Measurements from ENCODE around the gene GRIK3. TPM values are rescaled to one million over a fixed set of nuclear protein-coding genes. Genes with fewer than 3 reads are reported as not detected.

GRIK3 gene
- total and polyA plus RNA-seq, 4 donors, result 0.68 to 1.6 TPM; not detected in 2

DNA sequence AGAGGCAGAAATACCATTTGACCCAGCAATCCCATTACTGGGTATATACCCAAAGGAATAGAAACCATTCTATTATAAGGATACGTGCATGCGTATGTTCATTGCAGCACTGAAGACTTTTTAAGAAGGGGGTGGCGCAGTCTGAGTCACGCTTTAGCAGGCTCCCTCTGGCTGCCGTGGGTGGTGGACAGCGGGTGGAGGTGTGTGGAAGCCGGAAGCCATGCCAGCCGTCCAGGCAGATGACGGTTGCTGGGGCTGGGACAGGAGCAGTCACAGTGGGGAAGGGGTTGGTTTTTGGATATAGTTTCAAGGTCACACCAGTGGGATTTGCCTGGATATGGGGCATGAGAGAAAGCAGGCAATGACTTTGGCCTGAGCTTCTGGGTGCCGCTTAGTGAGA is 270.5 kb downstream of the GRIK3 start:
- no peak overlapping the region for H3K27ac ChIP-seq (ENCODE audit: low read depth in 1 of 2, low read length in 2 of 2)
- H3K4me1 ChIP-seq (ENCODE audit: control insufficient read depth in 1 of 2, insufficient read depth in 2 of 2, low read length in 2 of 2), result no peaks in the 10 kb centered on the region
- no peaks in the 10 kb centered on the region for H3K27me3 ChIP-seq (ENCODE audit: control insufficient read depth in 1 of 2, insufficient read depth in 2 of 2, low read length in 1 of 2)
- intact Hi-C loops (cut with DNase I), result no loop called here
- no peak for DNase-seq
- 86 to 87% methylated on average over 10 of the region's 10 CpGs for WGBS, 2 donors
- no peak overlapping the region for H3K4me3 ChIP-seq (ENCODE audit: low read length in 2 of 2)
- no peak for ATAC-seq (ENCODE audit: low FRiP score)
- H3K36me3 ChIP-seq (ENCODE audit: control insufficient read depth in 1 of 2, insufficient read depth in 2 of 2, low read length in 1 of 2), result no peaks in the 10 kb centered on the region
- H3K9me3 ChIP-seq (ENCODE audit: control insufficient read depth, low read length), result peaks cover 10% of the 10 kb centered on the region

DNA sequence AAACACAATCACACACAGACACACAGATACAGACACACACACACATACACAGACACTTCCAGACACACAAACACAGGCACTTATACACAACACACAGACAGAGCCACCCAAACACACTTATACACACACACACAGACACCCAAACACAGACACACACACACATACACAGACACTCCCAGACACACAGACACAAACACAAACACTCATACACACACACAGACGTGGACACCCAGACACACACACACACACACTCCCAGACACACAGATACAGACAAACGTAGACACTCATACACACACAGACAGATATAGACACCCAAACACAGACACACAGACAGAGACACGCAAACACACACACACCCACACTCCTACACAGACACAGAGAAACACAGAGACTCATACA is 272.1 kb downstream of the GRIK3 start:
- Histone ChIP-seq H3K9me3 (ENCODE audit: control insufficient read depth, low read length) (peaks cover 12% of the 10 kb centered on the region), H3K27ac (ENCODE audit: low read depth in 1 of 2, low read length in 2 of 2) (no peak overlapping the region), H3K4me1 (ENCODE audit: control insufficient read depth in 1 of 2, insufficient read depth in 2 of 2, low read length in 2 of 2) (no peaks in the 10 kb centered on the region), H3K4me3 (ENCODE audit: low read length in 2 of 2) (no peak overlapping the region), H3K27me3 (ENCODE audit: control insufficient read depth in 1 of 2, insufficient read depth in 2 of 2, low read length in 1 of 2) (no peaks in the 10 kb centered on the region), H3K36me3 (ENCODE audit: control insufficient read depth in 1 of 2, insufficient read depth in 2 of 2, low read length in 1 of 2) (no peaks in the 10 kb centered on the region)
- 61 to 65% methylated on average over 3 of the region's 3 CpGs for WGBS, 2 donors
- DNase-seq, result no peak
- intact Hi-C loops (cut with DNase I), result no loop called here
- ATAC-seq (ENCODE audit: low FRiP score), result no peak

DNA sequence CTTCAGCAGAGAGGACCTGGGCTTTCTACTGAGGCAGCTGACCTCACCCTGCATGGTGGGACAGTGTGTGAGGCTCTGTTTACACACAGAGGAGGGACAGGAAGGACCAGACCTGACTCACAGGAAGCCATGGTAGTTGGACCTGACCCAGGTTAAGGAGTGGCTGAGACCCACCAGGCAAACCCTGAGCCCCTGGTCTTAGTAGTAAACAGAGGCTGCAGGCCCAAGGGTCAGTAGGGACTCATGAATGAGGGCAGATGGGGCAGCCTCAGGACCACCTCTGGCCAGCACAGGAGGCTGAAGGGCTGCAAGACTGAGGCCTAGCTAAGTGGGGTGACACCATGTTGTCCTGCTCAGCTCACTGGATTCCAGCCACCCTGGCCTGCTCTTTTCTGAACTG is 273.2 kb downstream of the GRIK3 start:
- H3K27ac ChIP-seq (ENCODE audit: low read depth in 1 of 2, low read length in 2 of 2), result no peak overlapping the region
- H3K36me3 ChIP-seq (ENCODE audit: control insufficient read depth in 1 of 2, insufficient read depth in 2 of 2, low read length in 1 of 2), result no peaks in the 10 kb centered on the region
- no peak for ATAC-seq (ENCODE audit: low FRiP score)
- H3K27me3 ChIP-seq (ENCODE audit: control insufficient read depth in 1 of 2, insufficient read depth in 2 of 2, low read length in 1 of 2), result no peaks in the 10 kb centered on the region
- peak in 1 of 2 donors; percentile 39 for DNase-seq
- no peaks in the 10 kb centered on the region for H3K4me1 ChIP-seq (ENCODE audit: control insufficient read depth in 1 of 2, insufficient read depth in 2 of 2, low read length in 2 of 2)
- intact Hi-C loops (cut with DNase I), result no loop called here
- no peak overlapping the region for H3K4me3 ChIP-seq (ENCODE audit: low read length in 2 of 2)
- peaks cover 12% of the 10 kb centered on the region for H3K9me3 ChIP-seq (ENCODE audit: control insufficient read depth, low read length)

DNA sequence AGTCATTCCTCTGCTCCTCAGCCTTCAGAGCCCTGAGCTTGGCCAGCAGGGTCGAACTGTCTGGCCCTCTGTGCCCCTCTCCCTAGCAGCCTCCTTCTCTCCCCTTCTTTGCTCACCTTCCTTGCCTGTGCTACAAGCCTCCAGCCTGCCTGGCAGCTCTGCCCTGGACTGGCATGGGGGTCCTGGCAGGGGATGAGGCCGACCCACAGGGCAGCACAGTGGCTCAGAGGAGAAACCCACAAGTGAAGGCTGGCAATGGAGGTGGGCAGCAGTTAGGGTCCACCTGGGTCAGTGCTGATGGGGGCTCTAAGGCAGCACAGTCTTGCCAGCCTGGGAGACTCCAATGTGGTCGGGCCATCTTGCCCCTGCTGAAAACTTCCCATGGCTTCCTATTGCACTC is 274.2 kb downstream of the GRIK3 start:
- Histone ChIP-seq H3K27me3 (ENCODE audit: control insufficient read depth in 1 of 2, insufficient read depth in 2 of 2, low read length in 1 of 2) (no peaks in the 10 kb centered on the region), H3K9me3 (ENCODE audit: control insufficient read depth, low read length) (peaks cover 12% of the 10 kb centered on the region), H3K27ac (ENCODE audit: low read depth in 1 of 2, low read length in 2 of 2) (no peak overlapping the region), H3K4me1 (ENCODE audit: control insufficient read depth in 1 of 2, insufficient read depth in 2 of 2, low read length in 2 of 2) (no peaks in the 10 kb centered on the region), H3K4me3 (ENCODE audit: low read length in 2 of 2) (no peak overlapping the region), H3K36me3 (ENCODE audit: control insufficient read depth in 1 of 2, insufficient read depth in 2 of 2, low read length in 1 of 2) (no peaks in the 10 kb centered on the region)
- DNase-seq (peak in 1 of 2 donors; percentile 52), ATAC-seq (ENCODE audit: low FRiP score) (no peak)
- WGBS, 2 donors, result 58 to 59% methylated on average over 3 of the region's 3 CpGs
- intact Hi-C loops (cut with DNase I), result no loop called here

DNA sequence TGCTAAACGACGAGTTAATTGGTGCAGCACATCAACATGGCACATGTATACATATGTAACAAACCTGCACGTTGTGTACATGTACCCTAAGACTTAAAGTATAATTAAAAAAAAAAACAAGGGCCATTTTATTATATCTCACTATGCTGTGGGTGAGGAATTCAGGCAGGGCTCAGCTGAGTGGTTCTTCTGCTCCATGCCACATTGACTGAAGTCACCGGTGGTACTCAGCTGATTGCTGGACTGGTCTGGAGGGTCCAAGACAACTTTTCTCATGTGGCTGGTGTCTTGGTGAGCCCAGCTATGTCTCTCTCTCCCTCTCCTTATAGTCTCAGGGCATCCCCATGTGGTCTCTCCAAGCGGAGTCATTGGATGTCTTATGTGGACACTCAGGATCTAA is 275.0 kb downstream of the GRIK3 start:
- DNase-seq (no peak), ATAC-seq (ENCODE audit: low FRiP score) (no peak)
- Histone ChIP-seq H3K4me3 (ENCODE audit: low read length in 2 of 2) (no peak overlapping the region), H3K27me3 (ENCODE audit: control insufficient read depth in 1 of 2, insufficient read depth in 2 of 2, low read length in 1 of 2) (no peaks in the 10 kb centered on the region), H3K36me3 (ENCODE audit: control insufficient read depth in 1 of 2, insufficient read depth in 2 of 2, low read length in 1 of 2) (no peaks in the 10 kb centered on the region), H3K9me3 (ENCODE audit: control insufficient read depth, low read length) (peaks cover 12% of the 10 kb centered on the region), H3K27ac (ENCODE audit: low read depth in 1 of 2, low read length in 2 of 2) (no peak overlapping the region), H3K4me1 (ENCODE audit: control insufficient read depth in 1 of 2, insufficient read depth in 2 of 2, low read length in 2 of 2) (no peaks in the 10 kb centered on the region)
- 90 to 95% methylated on average over 5 of the region's 5 CpGs for WGBS, 2 donors
- intact Hi-C loops (cut with DNase I), result no loop called here

DNA sequence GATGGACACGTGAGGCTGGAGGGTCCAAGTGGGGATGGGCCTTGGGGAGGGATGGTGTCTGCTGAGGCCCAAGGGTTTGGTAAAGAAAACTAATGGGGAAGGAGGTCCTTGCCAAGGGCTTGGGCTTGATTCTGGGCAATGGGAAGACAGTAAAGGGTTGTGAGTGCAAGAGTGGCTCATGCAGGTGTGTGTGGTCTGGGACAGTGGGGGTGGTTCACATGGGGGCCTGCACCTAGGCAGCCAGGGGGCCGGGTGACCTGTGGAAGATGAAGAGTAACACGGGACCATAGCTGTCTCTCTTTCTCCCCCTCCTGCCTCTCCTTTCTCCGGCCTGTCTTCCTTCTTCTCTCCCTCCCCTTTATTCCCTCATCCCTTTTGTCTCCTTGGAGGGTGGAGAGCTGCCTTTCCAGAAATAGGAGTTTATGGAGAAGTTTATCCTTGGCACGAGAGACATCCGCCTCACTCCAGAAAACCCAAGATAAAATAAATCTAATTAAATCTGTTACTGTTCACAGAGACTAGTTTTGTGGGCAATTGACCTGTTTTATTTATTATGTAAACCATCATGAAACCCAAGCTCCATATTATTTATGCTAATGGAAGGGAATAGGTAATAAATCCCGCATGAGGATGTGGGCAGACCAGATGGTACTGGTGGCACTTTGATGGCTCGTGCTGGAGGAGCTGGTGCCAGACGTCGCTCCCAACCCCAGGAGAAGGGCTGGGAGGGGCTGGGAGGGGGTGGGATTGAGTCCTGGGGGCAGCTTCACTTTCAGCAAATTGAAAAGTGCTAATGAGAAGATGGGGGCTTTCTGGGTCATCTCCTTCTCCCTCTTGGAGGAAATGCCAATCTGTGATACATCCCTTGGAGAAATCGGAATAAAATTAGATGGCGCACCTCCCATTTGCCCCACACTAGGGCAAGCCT is 278.7 kb downstream of the GRIK3 start:
- Histone ChIP-seq H3K27ac (ENCODE audit: low read depth in 1 of 2, low read length in 2 of 2) (no peak overlapping the region), H3K27me3 (ENCODE audit: control insufficient read depth in 1 of 2, insufficient read depth in 2 of 2, low read length in 1 of 2) (no peaks in the 10 kb centered on the region), H3K36me3 (ENCODE audit: control insufficient read depth in 1 of 2, insufficient read depth in 2 of 2, low read length in 1 of 2) (no peaks in the 10 kb centered on the region), H3K9me3 (ENCODE audit: control insufficient read depth, low read length) (peaks cover 10% of the 10 kb centered on the region), H3K4me1 (ENCODE audit: control insufficient read depth in 1 of 2, insufficient read depth in 2 of 2, low read length in 2 of 2) (no peaks in the 10 kb centered on the region), H3K4me3 (ENCODE audit: low read length in 2 of 2) (no peak overlapping the region)
- WGBS, 2 donors, result 70 to 72% methylated on average over 12 of the region's 12 CpGs
- ATAC-seq (ENCODE audit: low FRiP score), result no peak
- intact Hi-C loops (cut with DNase I), result no loop called here
- DNase-seq, result peak in 1 of 2 donors; percentile 40

DNA sequence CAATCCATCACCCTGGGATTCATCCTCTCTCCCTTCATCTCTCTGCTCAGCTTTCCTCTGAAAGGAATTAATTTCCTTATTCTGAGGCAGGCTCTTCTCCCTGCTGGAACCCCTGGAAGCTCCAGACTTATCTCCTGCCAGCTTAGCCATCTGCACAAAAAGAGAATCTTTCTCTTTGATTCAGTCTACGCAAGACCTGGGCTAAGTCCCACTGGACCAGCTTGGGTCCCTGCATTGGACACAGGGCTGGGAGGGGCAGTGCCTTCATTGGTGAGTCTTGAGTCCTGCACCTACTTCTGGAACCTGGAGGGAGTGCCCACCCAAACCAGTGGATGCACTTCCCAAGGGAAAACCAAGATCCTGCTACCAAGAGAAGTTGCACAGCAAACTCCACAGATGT is 279.9 kb downstream of the GRIK3 start:
- 73 to 90% methylated on average over 1 of the region's 1 CpG for WGBS, 2 donors
- intact Hi-C loops (cut with DNase I), result no loop called here
- no peak overlapping the region for H3K4me3 ChIP-seq (ENCODE audit: low read length in 2 of 2)
- no peaks in the 10 kb centered on the region for H3K27me3 ChIP-seq (ENCODE audit: control insufficient read depth in 1 of 2, insufficient read depth in 2 of 2, low read length in 1 of 2)
- H3K27ac ChIP-seq (ENCODE audit: low read depth in 1 of 2, low read length in 2 of 2), result no peak overlapping the region
- peak in 1 of 2 donors; percentile 41 for DNase-seq
- no peak for ATAC-seq (ENCODE audit: low FRiP score)
- no peaks in the 10 kb centered on the region for H3K4me1 ChIP-seq (ENCODE audit: control insufficient read depth in 1 of 2, insufficient read depth in 2 of 2, low read length in 2 of 2)
- peaks cover 1% of the 10 kb centered on the region for H3K9me3 ChIP-seq (ENCODE audit: control insufficient read depth, low read length)
- H3K36me3 ChIP-seq (ENCODE audit: control insufficient read depth in 1 of 2, insufficient read depth in 2 of 2, low read length in 1 of 2), result no peaks in the 10 kb centered on the region

DNA sequence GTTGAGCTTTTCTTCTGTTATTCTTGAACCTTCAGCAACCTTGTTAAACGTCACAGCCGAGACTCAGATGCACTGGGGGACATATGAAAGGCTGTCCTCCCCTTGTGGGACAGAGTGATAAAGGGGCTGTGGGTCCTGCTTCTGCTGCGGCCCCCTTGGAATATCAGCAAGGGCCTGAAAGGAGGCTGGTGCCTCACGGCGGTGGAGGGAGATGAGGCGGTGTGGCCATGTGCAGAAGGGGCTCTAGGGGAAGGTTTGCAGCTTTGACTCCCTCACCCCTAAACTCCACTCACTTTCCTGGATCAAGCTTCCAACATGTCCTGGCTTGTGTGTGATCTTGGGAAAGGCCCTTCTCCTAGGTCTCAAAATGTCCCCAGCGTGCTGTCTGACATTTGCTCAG is 280.9 kb downstream of the GRIK3 start:
- DNase-seq, result peak in 1 of 2 donors; percentile 19
- H3K27me3 ChIP-seq (ENCODE audit: control insufficient read depth in 1 of 2, insufficient read depth in 2 of 2, low read length in 1 of 2), result no peaks in the 10 kb centered on the region
- no peaks in the 10 kb centered on the region for H3K36me3 ChIP-seq (ENCODE audit: control insufficient read depth in 1 of 2, insufficient read depth in 2 of 2, low read length in 1 of 2)
- H3K9me3 ChIP-seq (ENCODE audit: control insufficient read depth, low read length), result peaks cover 1% of the 10 kb centered on the region
- no peaks in the 10 kb centered on the region for H3K4me1 ChIP-seq (ENCODE audit: control insufficient read depth in 1 of 2, insufficient read depth in 2 of 2, low read length in 2 of 2)
- no peak overlapping the region for H3K27ac ChIP-seq (ENCODE audit: low read depth in 1 of 2, low read length in 2 of 2)
- no peak overlapping the region for H3K4me3 ChIP-seq (ENCODE audit: low read length in 2 of 2)
- no peak for ATAC-seq (ENCODE audit: low FRiP score)
- intact Hi-C loops (cut with DNase I), result no loop called here
- WGBS, 2 donors, result 68 to 77% methylated on average over 7 of the region's 7 CpGs

DNA sequence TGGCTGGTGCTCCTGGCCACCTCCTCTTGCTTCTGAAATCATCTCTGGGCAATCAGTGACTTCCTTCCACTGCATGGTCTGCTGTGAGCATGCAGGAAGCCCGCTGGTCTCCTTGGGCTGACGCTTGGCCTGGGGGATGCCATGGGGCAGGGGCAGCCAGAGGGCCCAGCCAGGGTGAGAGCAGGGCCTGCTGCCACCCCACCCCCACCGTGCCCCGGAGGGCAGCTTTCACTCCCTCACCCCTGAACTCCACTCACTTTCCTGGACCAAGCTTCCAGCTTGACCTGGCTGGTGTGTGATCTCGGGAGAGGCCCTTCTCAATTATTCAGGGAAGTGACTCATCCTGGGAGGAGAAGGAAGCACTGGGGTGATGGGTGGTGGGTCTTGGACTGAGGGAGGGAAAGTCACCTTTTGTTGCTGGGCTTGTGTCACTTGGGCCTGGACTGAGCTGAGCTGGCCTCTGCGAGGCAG is 281.4 kb downstream of the GRIK3 start:
- WGBS, 2 donors, result 66 to 67% methylated on average over 6 of the region's 6 CpGs
- no peak for ATAC-seq (ENCODE audit: low FRiP score)
- peak in 1 of 2 donors; percentile 72 for DNase-seq
- Histone ChIP-seq H3K4me1 (ENCODE audit: control insufficient read depth in 1 of 2, insufficient read depth in 2 of 2, low read length in 2 of 2) (no peaks in the 10 kb centered on the region), H3K36me3 (ENCODE audit: control insufficient read depth in 1 of 2, insufficient read depth in 2 of 2, low read length in 1 of 2) (no peaks in the 10 kb centered on the region), H3K9me3 (ENCODE audit: control insufficient read depth, low read length) (no peaks in the 10 kb centered on the region), H3K27me3 (ENCODE audit: control insufficient read depth in 1 of 2, insufficient read depth in 2 of 2, low read length in 1 of 2) (no peaks in the 10 kb centered on the region), H3K27ac (ENCODE audit: low read depth in 1 of 2, low read length in 2 of 2) (no peak overlapping the region), H3K4me3 (ENCODE audit: low read length in 2 of 2) (no peak overlapping the region)
- intact Hi-C loops (cut with DNase I), result no loop called here
